HG03520 (cell line): ENCODE measurements around the gene TMEM167B.
"Not testable (repeated sequence)": the region's sequence is repeated elsewhere in the genome, so short reads cannot be mapped to it uniquely, and the experiment has no call there.

Source experiments
- ATAC-seq: cut with Tn5 transposase; IDR thresholded peaks from one replicate; pipeline ENCODE4 v1.9.1; 2021; ENCODE audit warnings: mild to moderate bottlenecking, moderate library complexity; ENCODE audit not compliant: unreplicated experiment

Gene TMEM167B

GRCh38 chr1:109112652-109113285 lies 22.2 kb downstream of the TMEM167B start:
- peak; percentile 46 for ATAC-seq

- ATAC-seq = peak; percentile 54
Measured at GRCh38 chr1:109113590-109114341, 23.2 kb downstream of the TMEM167B start, which contains the start of gene ELAPOR1. Gene ELAPOR1 (plus strand): TSS chr1:109114115. CDS start chr1:109114184, 69 bp downstream.

GRCh38 chr1:109114342-109114674 lies 23.7 kb downstream of the TMEM167B start:
- ATAC-seq = no peak

GRCh38 chr1:109115685-109116084 lies 25.1 kb downstream of the TMEM167B start:
- ATAC-seq = no peak

GRCh38 chr1:109116286-109116685 lies 25.7 kb downstream of the TMEM167B start:
- no peak for ATAC-seq

- no peak for ATAC-seq
Measured at GRCh38 chr1:109118089-109118488, 27.5 kb downstream of the TMEM167B start.

GRCh38 chr1:109120356-109120755 lies 29.8 kb downstream of the TMEM167B start:
- no peak for ATAC-seq

GRCh38 chr1:109131059-109131458 lies 40.5 kb downstream of the TMEM167B start:
- no peak for ATAC-seq

GRCh38 chr1:109131800-109132199 lies 41.2 kb downstream of the TMEM167B start:
- no peak for ATAC-seq

GRCh38 chr1:109133002-109133706 lies 42.6 kb downstream of the TMEM167B start:
- no peak for ATAC-seq

GRCh38 chr1:109133815-109134214 lies 43.3 kb downstream of the TMEM167B start:
- no peak for ATAC-seq

- no peak for ATAC-seq
Measured at GRCh38 chr1:109134423-109134822, 43.9 kb downstream of the TMEM167B start.

- no peak for ATAC-seq
Measured at GRCh38 chr1:109135940-109136339, 45.4 kb downstream of the TMEM167B start.

- ATAC-seq = no peak
Measured at GRCh38 chr1:109136766-109137165, 46.2 kb downstream of the TMEM167B start.

GRCh38 chr1:109137958-109138357 lies 47.4 kb downstream of the TMEM167B start:
- ATAC-seq = no peak

GRCh38 chr1:109138358-109138757 lies 47.8 kb downstream of the TMEM167B start:
- ATAC-seq = no peak

GRCh38 chr1:109140392-109140791 lies 49.8 kb downstream of the TMEM167B start:
- ATAC-seq = no peak

GRCh38 chr1:109142260-109142659 lies 51.7 kb downstream of the TMEM167B start:
- no peak for ATAC-seq

- not testable (repeated sequence) for ATAC-seq
Measured at GRCh38 chr1:109142725-109143124, 52.2 kb downstream of the TMEM167B start.
